GM23338 (cell line): ENCODE measurements around the gene SFT2D3. TPM values are rescaled to one million over a fixed set of nuclear protein-coding genes. Genes with fewer than 3 reads are reported as not detected.

Experiments used
- ATAC-seq: fragments of 200-7000 bp; cut with Tn5 transposase; 3 replicates; pipeline ENCODE4 v1.9.1; 2020
- DNase-seq: peaks from one replicate; pipeline ENCODE4 v3.0.0-alpha.2; 2015; ENCODE audit warnings: low spot score
- H2AFZ ChIP-seq: fragments of 200-600 bp; sonication (generic); 2 replicates; pipeline ENCODE4 v1.8.0; 2016; ENCODE audit warnings: antibody characterized with exemption, mild to moderate bottlenecking, moderate library complexity
- H3F3A ChIP-seq: fragments of 200-600 bp; sonication (generic); replicated peaks from 2 replicates; pipeline ENCODE4 v1.8.0; 2017; ENCODE audit warnings: antibody characterized with exemption, mixed run types, low read depth
- H3K27ac ChIP-seq: fragments of 200-600 bp; sonication (generic); 2 replicates; pipeline ENCODE4 v1.6.1; 2016; ENCODE audit warnings: low read depth
- H3K27me3 ChIP-seq: fragments of 200-600 bp; sonication (generic); 2 replicates; pipeline ENCODE4 v1.8.0; 2016; ENCODE audit warnings: mild to moderate bottlenecking, mixed run types, moderate library complexity; ENCODE audit not compliant: insufficient read depth
- H3K36me3 ChIP-seq: fragments of 200-600 bp; sonication (generic); 2 replicates; pipeline ENCODE4 v1.8.0; 2016; ENCODE audit warnings: mild to moderate bottlenecking; ENCODE audit not compliant: insufficient read depth
- H3K4me1 ChIP-seq: fragments of 200-600 bp; sonication (generic); 2 replicates; pipeline ENCODE4 v1.8.0; 2016; ENCODE audit warnings: mild to moderate bottlenecking, moderate library complexity; ENCODE audit not compliant: insufficient read depth
- H3K4me2 ChIP-seq: fragments of 200-600 bp; sonication (generic); 2 replicates; pipeline ENCODE4 v1.7.1; 2017; ENCODE audit warnings: mixed run types
- H3K4me3 ChIP-seq: fragments of 200-600 bp; sonication (generic); 2 replicates; pipeline ENCODE4 v1.6.1; 2016; ENCODE audit warnings: mixed run types
- H3K79me2 ChIP-seq: fragments of 200-600 bp; sonication (generic); replicated peaks from 2 replicates; pipeline ENCODE4 v1.8.0; 2017; ENCODE audit warnings: mild to moderate bottlenecking; ENCODE audit not compliant: insufficient read depth
- H3K9me2 ChIP-seq: fragments of 200-600 bp; sonication (generic); 2 replicates; pipeline ENCODE4 v1.8.0; 2017; ENCODE audit not compliant: insufficient read depth
- H4K20me1 ChIP-seq: fragments of 200-600 bp; sonication (generic); replicated peaks from 2 replicates; pipeline ENCODE4 v1.8.0; 2017; ENCODE audit warnings: mild to moderate bottlenecking; ENCODE audit not compliant: insufficient read depth
- H3K27ac Mint-ChIP-seq: 2 replicates; pipeline ENCODE4 v1.8.0; 2020; ENCODE audit warnings: inconsistent platforms, mild to moderate bottlenecking, moderate library complexity, mixed read lengths
- H3K27me3 Mint-ChIP-seq: 3 replicates; pipeline ENCODE4 v1.8.0; 2022; ENCODE audit warnings: low read depth, mild to moderate bottlenecking, moderate library complexity, mixed read lengths, inconsistent platforms; ENCODE audit not compliant: insufficient read depth, poor library complexity
- H3K36me3 Mint-ChIP-seq: 3 replicates; pipeline ENCODE4 v1.8.0; 2021; ENCODE audit warnings: low read depth, mild to moderate bottlenecking, inconsistent platforms, moderate library complexity, mixed read lengths
- H3K4me1 Mint-ChIP-seq: 3 replicates; pipeline ENCODE4 v1.8.0; 2020; ENCODE audit warnings: mild to moderate bottlenecking, inconsistent platforms, mixed read lengths
- H3K4me3 Mint-ChIP-seq: 3 replicates; pipeline ENCODE4 v1.8.0; 2021; ENCODE audit warnings: moderate library complexity, mild to moderate bottlenecking, inconsistent platforms, mixed read lengths
- H3K9me3 Mint-ChIP-seq: 3 replicates; pipeline ENCODE4 v1.8.0; 2020; ENCODE audit warnings: moderate library complexity, mild to moderate bottlenecking, inconsistent platforms, mixed read lengths
- CREB1 ChIP-seq: fragments of 250-450 bp; sonication (Bioruptor Pico); IDR thresholded peaks from 2 replicates; pipeline ENCODE4 v1.5.0; 2020; ENCODE audit warnings: low read depth, mild to moderate bottlenecking, moderate library complexity
- EZH2 ChIP-seq: fragments of 200-600 bp; sonication (generic); IDR thresholded peaks from one replicate; pipeline ENCODE4 v1.8.0; 2017; ENCODE audit warnings: antibody characterized with exemption, mild to moderate bottlenecking, low read depth; ENCODE audit not compliant: unreplicated experiment
- EZH2phosphoT487 ChIP-seq: fragments of 200-600 bp; sonication (generic); IDR thresholded peaks from one replicate; pipeline ENCODE4 v1.8.1; 2018; ENCODE audit warnings: antibody characterized with exemption; ENCODE audit not compliant: unreplicated experiment
- JUNB ChIP-seq: IDR thresholded peaks from one replicate; pipeline ENCODE4 v1.6.1; 2016; ENCODE audit warnings: antibody characterized with exemption; ENCODE audit not compliant: unreplicated experiment
- NANOG ChIP-seq: IDR thresholded peaks from 2 replicates; pipeline ENCODE4 v1.6.1; 2016; ENCODE audit warnings: antibody characterized with exemption, borderline replicate concordance
- POLR2AphosphoS5 ChIP-seq: IDR thresholded peaks from 2 replicates; pipeline ENCODE4 v1.6.1; 2016; ENCODE audit warnings: antibody characterized with exemption, low read depth
- STAT1 ChIP-seq: IDR thresholded peaks from one replicate; pipeline ENCODE4 v1.6.1; 2016; ENCODE audit warnings: antibody characterized with exemption; ENCODE audit not compliant: unreplicated experiment
- ZNF114 ChIP-seq: fragments of 250-450 bp; sonication (Bioruptor Pico); IDR thresholded peaks from 2 replicates; pipeline ENCODE4 v1.5.0; 2020; ENCODE audit warnings: mild to moderate bottlenecking, moderate library complexity
- ZNF331 ChIP-seq: fragments of 250-450 bp; sonication (Bioruptor Pico); IDR thresholded peaks from 2 replicates; pipeline ENCODE4 v1.5.0; 2020; ENCODE audit warnings: low read depth, mild to moderate bottlenecking, moderate library complexity
- polyA plus RNA-seq: library from polyadenylated mRNA; unstranded; fragments of >200 nt; fragmentation: Nextera tagmentation; extraction: Ambion mirVana; gene quantifications from 2 replicates; pipeline ENCODE4 v1.2.1, GENCODE V29; 2016
- total RNA-seq: library from RNA; depleted of rRNA; stranded (reverse); fragments of >200 nt; shearing (Covaris generic); gene quantifications from 2 replicates; pipeline ENCODE4 v1.2.3, GENCODE V29; 2014
- TF ChIP-seq, protein P1 (sequence below), 2 experiments: fragments of 200-600 bp in 1 of 2; sonication (generic) in 1 of 2; conservative IDR thresholded peaks; 2 replicates each; pipeline versions ENCODE4 v1.5.1 to v1.6.1; 2016 to 2017; ENCODE audit warnings: antibody characterized with exemption in 2 of 2, low read depth in 2 of 2, mild to moderate bottlenecking in 2 of 2, moderate library complexity in 1 of 2
- TF ChIP-seq, protein P2 (sequence below): fragments of 250-450 bp; sonication (Bioruptor Pico); IDR thresholded peaks from 2 replicates; pipeline ENCODE4 v1.5.0; 2020; ENCODE audit warnings: mild to moderate bottlenecking, moderate library complexity

The SFT2D3 gene
- total and polyA plus RNA-seq, 2 experiments from 2014 or later: 13.7 TPM; not detected in 1

- Mint-ChIP-seq H3K4me1 (peaks cover 9% of the 10 kb centered on the region), H3K9me3 (no peaks in the 10 kb centered on the region), H3K27ac (no peak overlapping the region), H3K36me3 (no peaks in the 10 kb centered on the region; the same call in 2 of the 3 replicates), H3K4me3 (no peak overlapping the region), H3K27me3 (peaks cover 21% of the 10 kb centered on the region)
- H3K9me2 ChIP-seq: no peaks in the 10 kb centered on the region
- H3K4me2 ChIP-seq: no peak overlapping the region
- no peaks in the 10 kb centered on the region for H3K79me2 ChIP-seq
- peaks cover 20% of the 10 kb centered on the region for H3K27me3 ChIP-seq
- H3K36me3 ChIP-seq: no peaks in the 10 kb centered on the region
- H3K4me3 ChIP-seq: no peak overlapping the region
- no peak overlapping the region for H2AFZ ChIP-seq
- no peak overlapping the region for H3K27ac ChIP-seq
- H3K4me1 ChIP-seq: no peaks in the 10 kb centered on the region
- ATAC-seq (no peak), DNase-seq (no peak)
- TF ChIP-seq, protein P1, sequence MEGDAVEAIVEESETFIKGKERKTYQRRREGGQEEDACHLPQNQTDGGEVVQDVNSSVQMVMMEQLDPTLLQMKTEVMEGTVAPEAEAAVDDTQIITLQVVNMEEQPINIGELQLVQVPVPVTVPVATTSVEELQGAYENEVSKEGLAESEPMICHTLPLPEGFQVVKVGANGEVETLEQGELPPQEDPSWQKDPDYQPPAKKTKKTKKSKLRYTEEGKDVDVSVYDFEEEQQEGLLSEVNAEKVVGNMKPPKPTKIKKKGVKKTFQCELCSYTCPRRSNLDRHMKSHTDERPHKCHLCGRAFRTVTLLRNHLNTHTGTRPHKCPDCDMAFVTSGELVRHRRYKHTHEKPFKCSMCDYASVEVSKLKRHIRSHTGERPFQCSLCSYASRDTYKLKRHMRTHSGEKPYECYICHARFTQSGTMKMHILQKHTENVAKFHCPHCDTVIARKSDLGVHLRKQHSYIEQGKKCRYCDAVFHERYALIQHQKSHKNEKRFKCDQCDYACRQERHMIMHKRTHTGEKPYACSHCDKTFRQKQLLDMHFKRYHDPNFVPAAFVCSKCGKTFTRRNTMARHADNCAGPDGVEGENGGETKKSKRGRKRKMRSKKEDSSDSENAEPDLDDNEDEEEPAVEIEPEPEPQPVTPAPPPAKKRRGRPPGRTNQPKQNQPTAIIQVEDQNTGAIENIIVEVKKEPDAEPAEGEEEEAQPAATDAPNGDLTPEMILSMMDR (conservative IDR thresholded peaks at IDR 0.05; ENCODE audit: low read depth in 2 of 2): no peak
- TF ChIP-seq ZNF114: no peak
- H4K20me1 ChIP-seq: no peaks in the 10 kb centered on the region; the same call in 1 of the 2 replicates
- no peaks in the 10 kb centered on the region for H3F3A ChIP-seq
Observed at GRCh38 chr2:127659408-127660290, 41.6 kb upstream of the SFT2D3 start.

- H3K27me3 Mint-ChIP-seq: peaks cover 26% of the 10 kb centered on the region
- no peaks in the 10 kb centered on the region for H3K9me3 Mint-ChIP-seq
- Histone ChIP-seq H3K27ac (no peak overlapping the region), H3K79me2 (no peaks in the 10 kb centered on the region), H2AFZ (no peak overlapping the region), H3K4me3 (no peak overlapping the region), H3K36me3 (no peaks in the 10 kb centered on the region), H3K27me3 (peaks cover 26% of the 10 kb centered on the region), H3F3A (no peaks in the 10 kb centered on the region), H3K9me2 (no peaks in the 10 kb centered on the region), H3K4me1 (no peaks in the 10 kb centered on the region), H4K20me1 (no peaks in the 10 kb centered on the region; the same call in 1 of the 2 replicates), H3K4me2 (no peak overlapping the region)
- no peak for DNase-seq
- ATAC-seq: no peak
- H3K4me3 Mint-ChIP-seq: no peak overlapping the region
- no peak overlapping the region for H3K27ac Mint-ChIP-seq
- no peaks in the 10 kb centered on the region; the same call in 2 of the 3 replicates for H3K36me3 Mint-ChIP-seq
- H3K4me1 Mint-ChIP-seq: peaks cover 8% of the 10 kb centered on the region
- no peak for TF ChIP-seq STAT1
- TF ChIP-seq CREB1 (CRISPR knock-in tag): no peak
- no peak for TF ChIP-seq EZH2
- no peak for TF ChIP-seq JUNB
- TF ChIP-seq ZNF331 (CRISPR knock-in tag): no peak
- no peak for TF ChIP-seq ZNF114
- no peak for TF ChIP-seq NANOG
- TF ChIP-seq, protein P2, sequence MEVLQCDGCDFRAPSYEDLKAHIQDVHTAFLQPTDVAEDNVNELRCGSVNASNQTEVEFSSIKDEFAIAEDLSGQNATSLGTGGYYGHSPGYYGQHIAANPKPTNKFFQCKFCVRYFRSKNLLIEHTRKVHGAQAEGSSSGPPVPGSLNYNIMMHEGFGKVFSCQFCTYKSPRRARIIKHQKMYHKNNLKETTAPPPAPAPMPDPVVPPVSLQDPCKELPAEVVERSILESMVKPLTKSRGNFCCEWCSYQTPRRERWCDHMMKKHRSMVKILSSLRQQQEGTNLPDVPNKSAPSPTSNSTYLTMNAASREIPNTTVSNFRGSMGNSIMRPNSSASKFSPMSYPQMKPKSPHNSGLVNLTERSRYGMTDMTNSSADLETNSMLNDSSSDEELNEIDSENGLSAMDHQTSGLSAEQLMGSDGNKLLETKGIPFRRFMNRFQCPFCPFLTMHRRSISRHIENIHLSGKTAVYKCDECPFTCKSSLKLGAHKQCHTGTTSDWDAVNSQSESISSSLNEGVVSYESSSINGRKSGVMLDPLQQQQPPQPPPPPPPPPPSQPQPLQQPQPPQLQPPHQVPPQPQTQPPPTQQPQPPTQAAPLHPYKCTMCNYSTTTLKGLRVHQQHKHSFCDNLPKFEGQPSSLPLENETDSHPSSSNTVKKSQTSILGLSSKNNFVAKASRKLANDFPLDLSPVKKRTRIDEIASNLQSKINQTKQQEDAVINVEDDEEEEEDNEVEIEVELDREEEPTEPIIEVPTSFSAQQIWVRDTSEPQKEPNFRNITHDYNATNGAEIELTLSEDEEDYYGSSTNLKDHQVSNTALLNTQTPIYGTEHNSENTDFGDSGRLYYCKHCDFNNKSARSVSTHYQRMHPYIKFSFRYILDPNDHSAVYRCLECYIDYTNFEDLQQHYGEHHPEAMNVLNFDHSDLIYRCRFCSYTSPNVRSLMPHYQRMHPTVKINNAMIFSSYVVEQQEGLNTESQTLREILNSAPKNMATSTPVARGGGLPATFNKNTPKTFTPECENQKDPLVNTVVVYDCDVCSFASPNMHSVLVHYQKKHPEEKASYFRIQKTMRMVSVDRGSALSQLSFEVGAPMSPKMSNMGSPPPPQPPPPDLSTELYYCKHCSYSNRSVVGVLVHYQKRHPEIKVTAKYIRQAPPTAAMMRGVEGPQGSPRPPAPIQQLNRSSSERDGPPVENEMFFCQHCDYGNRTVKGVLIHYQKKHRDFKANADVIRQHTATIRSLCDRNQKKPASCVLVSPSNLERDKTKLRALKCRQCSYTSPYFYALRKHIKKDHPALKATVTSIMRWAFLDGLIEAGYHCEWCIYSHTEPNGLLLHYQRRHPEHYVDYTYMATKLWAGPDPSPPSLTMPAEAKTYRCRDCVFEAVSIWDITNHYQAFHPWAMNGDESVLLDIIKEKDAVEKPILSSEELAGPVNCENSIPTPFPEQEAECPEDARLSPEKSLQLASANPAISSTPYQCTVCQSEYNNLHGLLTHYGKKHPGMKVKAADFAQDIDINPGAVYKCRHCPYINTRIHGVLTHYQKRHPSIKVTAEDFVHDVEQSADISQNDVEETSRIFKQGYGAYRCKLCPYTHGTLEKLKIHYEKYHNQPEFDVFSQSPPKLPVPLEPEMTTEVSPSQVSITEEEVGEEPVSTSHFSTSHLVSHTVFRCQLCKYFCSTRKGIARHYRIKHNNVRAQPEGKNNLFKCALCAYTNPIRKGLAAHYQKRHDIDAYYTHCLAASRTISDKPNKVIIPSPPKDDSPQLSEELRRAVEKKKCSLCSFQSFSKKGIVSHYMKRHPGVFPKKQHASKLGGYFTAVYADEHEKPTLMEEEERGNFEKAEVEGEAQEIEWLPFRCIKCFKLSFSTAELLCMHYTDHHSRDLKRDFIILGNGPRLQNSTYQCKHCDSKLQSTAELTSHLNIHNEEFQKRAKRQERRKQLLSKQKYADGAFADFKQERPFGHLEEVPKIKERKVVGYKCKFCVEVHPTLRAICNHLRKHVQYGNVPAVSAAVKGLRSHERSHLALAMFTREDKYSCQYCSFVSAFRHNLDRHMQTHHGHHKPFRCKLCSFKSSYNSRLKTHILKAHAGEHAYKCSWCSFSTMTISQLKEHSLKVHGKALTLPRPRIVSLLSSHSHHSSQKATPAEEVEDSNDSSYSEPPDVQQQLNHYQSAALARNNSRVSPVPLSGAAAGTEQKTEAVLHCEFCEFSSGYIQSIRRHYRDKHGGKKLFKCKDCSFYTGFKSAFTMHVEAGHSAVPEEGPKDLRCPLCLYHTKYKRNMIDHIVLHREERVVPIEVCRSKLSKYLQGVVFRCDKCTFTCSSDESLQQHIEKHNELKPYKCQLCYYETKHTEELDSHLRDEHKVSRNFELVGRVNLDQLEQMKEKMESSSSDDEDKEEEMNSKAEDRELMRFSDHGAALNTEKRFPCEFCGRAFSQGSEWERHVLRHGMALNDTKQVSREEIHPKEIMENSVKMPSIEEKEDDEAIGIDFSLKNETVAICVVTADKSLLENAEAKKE (CRISPR knock-in tag): no peak
- no peak for TF ChIP-seq POLR2AphosphoS5
- no peak for TF ChIP-seq EZH2phosphoT487
- TF ChIP-seq, protein P1 (conservative IDR thresholded peaks at IDR 0.05; ENCODE audit: low read depth in 2 of 2): no peak
Observed at GRCh38 chr2:127660291-127660578, 41.1 kb upstream of the SFT2D3 start.
